IPS-18a (cell line): ENCODE data around the gene OPTC.

Experiments
- H3K27ac ChIP-seq: one replicate; pipeline ENCODE4 v1.5.1; 2013; ENCODE audit warnings: low read length
- H3K27me3 ChIP-seq: one replicate; pipeline ENCODE4 v1.6.1; 2013; ENCODE audit warnings: mild to moderate bottlenecking, low read length; ENCODE audit not compliant: control insufficient read depth, insufficient read depth
- H3K36me3 ChIP-seq: one replicate; pipeline ENCODE4 v1.6.1; 2013; ENCODE audit warnings: low read depth, low read length; ENCODE audit not compliant: control insufficient read depth
- H3K4me1 ChIP-seq: one replicate; pipeline ENCODE4 v1.6.1; 2013; ENCODE audit warnings: low read depth, low read length; ENCODE audit not compliant: control insufficient read depth
- H3K4me3 ChIP-seq: one replicate; pipeline ENCODE4 v1.5.1; 2013; ENCODE audit warnings: low read length
- H3K9ac ChIP-seq: one replicate; pipeline ENCODE4 v1.6.1; 2013; ENCODE audit warnings: mild to moderate bottlenecking, low read length, moderate library complexity
- H3K9me3 ChIP-seq: one replicate; pipeline ENCODE4 v1.6.1; 2013; ENCODE audit warnings: low read depth, low read length; ENCODE audit not compliant: control insufficient read depth

The OPTC gene

GRCh38 chr1:203556047-203556851, 62.3 kb downstream of the OPTC start:
- H3K27ac ChIP-seq = no peak overlapping the region
- peak overlapping the region; percentile 5 for H3K4me3 ChIP-seq
- H3K36me3 ChIP-seq = no peaks in the 10 kb centered on the region
- peaks cover 24% of the 10 kb centered on the region for H3K4me1 ChIP-seq
- peak overlapping the region; percentile 19 for H3K9ac ChIP-seq
- H3K9me3 ChIP-seq = no peaks in the 10 kb centered on the region
- H3K27me3 ChIP-seq = no peaks in the 10 kb centered on the region

DNA sequence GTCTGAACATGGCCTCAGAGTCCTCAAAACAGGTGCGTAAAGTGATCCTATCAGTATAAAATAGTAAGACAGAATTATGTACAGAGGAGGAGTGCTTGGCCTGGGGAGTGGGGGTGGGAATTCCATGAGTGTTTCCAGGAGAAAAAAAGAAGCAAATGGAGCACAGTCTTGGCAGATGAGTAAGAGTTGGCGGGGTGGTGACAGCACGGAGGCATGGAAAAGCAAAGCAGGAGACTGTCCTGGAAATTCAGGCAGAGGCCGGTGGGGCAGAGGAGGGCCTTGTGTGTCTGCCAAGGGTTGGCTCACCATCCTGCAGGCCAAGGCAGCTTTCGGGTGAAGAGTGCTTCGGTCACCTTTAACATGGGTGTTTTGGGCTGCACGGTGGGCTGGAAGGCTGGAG, 63.4 kb downstream of the OPTC start:
- peaks cover 24% of the 10 kb centered on the region for H3K4me1 ChIP-seq
- H3K9me3 ChIP-seq = no peaks in the 10 kb centered on the region
- no peak overlapping the region for H3K27ac ChIP-seq
- H3K36me3 ChIP-seq = no peaks in the 10 kb centered on the region
- no peaks in the 10 kb centered on the region for H3K27me3 ChIP-seq
- H3K4me3 ChIP-seq = no peak overlapping the region
- H3K9ac ChIP-seq = no peak overlapping the region

DNA sequence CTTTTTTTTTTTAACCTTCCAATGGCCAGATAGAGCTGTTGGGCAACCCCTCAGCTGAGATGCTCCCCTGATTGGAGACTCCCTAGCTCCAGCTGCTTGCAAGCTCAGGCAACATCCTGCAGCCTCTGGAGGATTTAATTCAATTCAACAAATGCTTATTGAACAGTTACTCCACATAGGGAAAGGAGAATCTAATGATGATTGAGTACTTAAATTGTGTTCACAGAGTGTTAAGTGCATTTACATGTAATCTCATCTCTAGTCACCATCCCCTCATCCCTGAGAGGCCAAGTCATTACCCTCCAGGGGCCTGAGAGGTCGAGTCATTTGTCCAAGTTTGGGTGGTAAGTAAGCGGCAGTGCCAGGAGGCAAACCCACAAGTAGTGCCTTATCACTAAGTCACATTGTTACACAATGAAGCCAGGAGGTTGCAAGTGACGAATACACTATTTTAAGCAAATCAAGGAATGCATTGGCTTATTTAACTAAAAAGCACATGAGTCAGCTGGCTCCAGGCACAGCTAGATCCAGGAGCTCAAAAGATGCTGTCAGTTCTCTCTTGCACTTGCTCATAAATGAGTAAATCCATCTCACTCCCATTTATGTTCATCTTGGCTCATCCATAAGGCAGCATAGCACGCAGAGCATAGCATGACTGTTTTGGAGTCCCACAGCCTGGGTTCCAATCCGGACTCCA, 64.3 kb downstream of the OPTC start:
- H3K27ac ChIP-seq = no peak overlapping the region
- no peak overlapping the region for H3K9ac ChIP-seq
- H3K36me3 ChIP-seq = no peaks in the 10 kb centered on the region
- H3K4me3 ChIP-seq = no peak overlapping the region
- H3K9me3 ChIP-seq = no peaks in the 10 kb centered on the region
- H3K27me3 ChIP-seq = no peaks in the 10 kb centered on the region
- H3K4me1 ChIP-seq = peaks cover 24% of the 10 kb centered on the region
